Measurements from ENCODE around the gene REXO1. TPM values are rescaled to one million over a fixed set of nuclear protein-coding genes. Genes with fewer than 3 reads are reported as not detected.

REXO1 gene
- total and polyA plus RNA-seq, 2 donors (not counting 3 experiments of a cell fraction or from before 2014, with no cell fraction given) = 41.1 to 56.9 TPM

GRCh38 chr19:1846517-1847204, 1.6 kb downstream of the REXO1 start:
- no peaks in the 10 kb centered on the region for H3K9me1 ChIP-seq (replicated peaks; ENCODE audit: control insufficient read depth, extremely low read depth, insufficient read depth, low read length)
- peak overlapping the region; percentile 99 for H3K9ac ChIP-seq (replicated peaks; ENCODE audit: extremely low read depth, insufficient read depth, low read length)
- H3K4me2 ChIP-seq (ENCODE audit: insufficient read depth, low read length) = peak overlapping the region; percentile 81
- peaks cover 13% of the 10 kb centered on the region for H3K4me1 ChIP-seq (ENCODE audit: control insufficient read depth, extremely low read depth, insufficient read depth, low read length)
- DNase-seq (ENCODE audit: low read depth, low spot score) = no peak
- H3K27me3 ChIP-seq (ENCODE audit: control insufficient read depth in 2 of 2, insufficient read depth in 2 of 2, low read length in 2 of 2) = no peaks in the 10 kb centered on the region
- FAIRE-seq = no peak
- no peaks in the 10 kb centered on the region for H3K9me3 ChIP-seq (replicated peaks; ENCODE audit: control insufficient read depth, insufficient read depth, low read length)
- TF ChIP-seq GATA2 (IDR thresholded peaks at IDR 0.05; ENCODE audit: insufficient read depth, insufficient read length, low read depth, low read length) (no peak), JUN (IDR thresholded peaks at IDR 0.05; ENCODE audit: borderline replicate concordance, insufficient read depth, insufficient read length, low read depth) (no peak), POLR2AphosphoS5 (IDR thresholded peaks at IDR 0.05; ENCODE audit: insufficient read depth, low read depth, low read length) (no peak), POLR2A (IDR thresholded peaks at IDR 0.05; ENCODE audit: low read depth, low read length) (no peak), MYC (IDR thresholded peaks at IDR 0.05; ENCODE audit: low read depth, low read length) (no peak), FOS (IDR thresholded peaks at IDR 0.05; ENCODE audit: borderline replicate concordance, insufficient read depth, low read length) (no peak), CTCF (IDR thresholded peaks at IDR 0.05; ENCODE audit: extremely low read depth in 1 of 2, insufficient read depth in 1 of 2, low read depth in 1 of 2, low read length in 2 of 2) (no peak), MAX (IDR thresholded peaks at IDR 0.05; ENCODE audit: insufficient read depth, insufficient read length) (no peak), EZH2 (IDR thresholded peaks at IDR 0.05; ENCODE audit: borderline replicate concordance, low read depth, low read length, severe bottlenecking) (no peak)
- peak overlapping the region in 2 of 3 experiments; percentile 67 to 76 for H3K4me3 ChIP-seq (replicated peaks in 1 of 3; ENCODE audit: insufficient read depth in 1 of 3, low read depth in 1 of 3, low read length in 3 of 3)
- dilution Hi-C loops (cut with MboI; ENCODE audit: extremely low pct_ligation_motif_present, low sequenced_read_pairs) (no loop called here), intact Hi-C loops (cut with micrococcal nuclease) (loop anchor here (1.0 kb wide), 1 partner anchor 17 kb away; the partner anchor contains the start of gene KLF16)
- H3K79me2 ChIP-seq (ENCODE audit: control insufficient read depth, insufficient read depth, low read length) = peaks cover 62% of the 10 kb centered on the region
- peaks cover 0 to 2% of the 10 kb centered on the region in 2 experiments for H3K36me3 ChIP-seq (ENCODE audit: control insufficient read depth in 2 of 2, extremely low read depth in 1 of 2, insufficient read depth in 2 of 2, low read length in 2 of 2)
- ChIA-PET POLR2A (no interaction called here), CTCF (interaction anchor here (1.1 to 2.3 kb wide), 3 partner anchors 9 to 20 kb away, joined by 3 to 10 read pairs (median 4); no protein-coding TSS in a partner anchor)
- H4K20me1 ChIP-seq (replicated peaks; ENCODE audit: control insufficient read depth, extremely low read depth, insufficient read depth, low read length) = no peaks in the 10 kb centered on the region
- H2AFZ ChIP-seq (ENCODE audit: low read depth, low read length) = no peak overlapping the region
- peak overlapping the region; percentile 99 for H3K27ac ChIP-seq (ENCODE audit: insufficient read depth, low read depth, low read length)
- no TSS peak for BruUV-seq (replicated peaks)

Measured in endothelial cell of umbilical vein (primary cell).